ENCODE results near the gene M6PR.
"Not testable (repeated sequence)": the region's sequence is repeated elsewhere in the genome, so short reads cannot be mapped to it uniquely, and the experiment has no call there.

M6PR gene

DNA sequence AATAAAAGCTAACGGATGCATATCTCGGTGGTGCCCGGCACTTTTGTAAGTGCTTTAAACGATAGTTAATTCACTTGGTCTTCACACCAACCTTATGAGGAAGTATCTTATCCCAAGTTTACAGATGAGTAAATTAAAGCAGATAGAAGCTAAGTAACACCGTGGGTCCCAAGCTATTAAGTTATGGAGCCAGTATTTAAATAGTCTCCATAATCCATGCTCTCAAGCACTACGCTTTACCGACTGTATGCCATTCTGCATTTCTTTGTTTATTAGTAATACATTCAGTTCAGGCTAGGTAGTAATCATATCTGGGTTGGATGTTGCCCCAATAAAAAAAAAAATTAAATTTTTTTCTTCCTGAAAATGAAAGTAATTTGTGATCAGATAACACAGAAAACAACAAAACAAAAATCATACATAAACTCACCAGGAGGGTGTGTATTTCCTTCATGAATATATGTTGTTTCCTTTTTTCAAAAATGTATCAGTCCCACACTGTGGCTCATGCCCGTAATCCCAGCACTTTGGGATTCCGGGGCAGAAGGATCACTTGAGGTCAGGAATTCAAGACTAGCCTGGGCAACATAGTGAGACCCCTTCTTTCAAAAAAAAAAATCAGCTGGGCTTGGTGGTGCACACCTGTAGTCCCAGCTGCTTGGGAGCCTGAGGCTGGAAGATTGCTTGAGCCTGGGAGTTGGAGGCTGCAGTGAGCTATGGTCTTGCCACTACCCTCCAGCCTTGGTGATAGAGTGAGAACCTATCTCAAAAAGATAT, 1.4 kb upstream of the M6PR start:
- DNase-seq (ENCODE audit: low spot score) = no peak

DNA sequence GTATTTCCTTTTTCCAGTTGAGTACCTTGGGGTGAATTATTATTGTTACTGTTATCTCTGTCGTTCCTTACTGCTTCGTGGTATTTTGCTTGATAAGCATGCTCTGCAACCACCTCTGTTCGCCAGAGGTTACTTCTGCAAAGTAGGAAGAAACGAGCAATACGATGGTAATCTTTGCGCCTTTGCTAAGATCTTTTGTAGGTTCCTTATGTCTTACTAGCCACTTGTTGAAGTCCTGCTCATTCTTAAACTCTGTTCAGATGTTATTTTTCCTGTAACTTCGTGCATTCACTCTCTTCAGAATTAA, 729 bp upstream of the M6PR start:
- no peak for DNase-seq (ENCODE audit: low spot score)

DNA sequence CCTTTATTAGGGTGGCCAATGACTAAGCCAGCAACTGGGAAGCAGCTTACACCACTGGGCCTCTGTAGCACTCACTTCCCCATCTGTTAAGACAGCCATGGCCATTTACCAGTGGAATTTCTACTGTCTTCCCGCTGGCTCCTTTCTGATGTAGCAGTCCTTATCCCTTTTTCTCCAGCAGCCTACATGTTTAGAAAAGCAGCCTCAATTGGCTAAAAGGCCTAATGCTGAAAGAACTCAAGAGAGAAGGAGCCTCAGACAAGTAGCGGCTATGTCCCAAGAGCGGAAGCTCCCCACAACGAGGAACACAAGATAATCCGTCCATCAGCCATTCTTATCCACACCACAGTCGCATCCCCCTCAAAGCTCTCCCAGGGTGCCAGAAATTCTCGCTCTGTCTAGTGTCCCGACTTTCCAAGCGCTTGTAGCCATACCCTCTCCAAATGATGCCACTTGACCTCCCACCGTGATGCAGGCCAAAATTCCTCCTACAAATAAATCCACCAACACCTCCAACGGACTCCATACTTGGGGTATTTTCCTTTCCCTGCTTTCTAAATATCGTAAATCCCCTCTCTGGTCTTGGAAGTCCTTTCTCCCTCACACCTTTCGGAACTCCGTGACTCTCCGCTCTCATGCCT, 624 bp downstream of the M6PR start:
- peak; percentile 56 for DNase-seq (ENCODE audit: low spot score)

DNA sequence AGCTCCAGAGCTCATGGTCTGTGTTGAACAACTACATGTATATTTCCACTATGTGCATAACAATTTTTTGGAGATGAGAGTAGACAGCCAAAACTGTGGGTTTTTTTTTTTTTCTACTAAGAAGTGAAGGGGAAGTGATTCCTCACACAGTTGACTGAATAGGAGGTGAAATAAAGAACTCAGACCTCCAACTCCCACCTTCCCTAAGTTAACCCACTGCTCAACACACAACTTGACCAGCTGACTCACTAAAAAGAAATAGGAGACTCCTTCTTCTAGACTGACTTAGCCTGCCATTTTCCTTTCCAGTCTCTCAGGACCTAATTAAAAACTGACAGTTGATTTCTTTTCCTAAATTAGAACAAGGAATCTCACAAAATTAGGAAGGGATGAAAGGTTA, 1.7 kb downstream of the M6PR start:
- no peak for DNase-seq (ENCODE audit: low spot score)

DNA sequence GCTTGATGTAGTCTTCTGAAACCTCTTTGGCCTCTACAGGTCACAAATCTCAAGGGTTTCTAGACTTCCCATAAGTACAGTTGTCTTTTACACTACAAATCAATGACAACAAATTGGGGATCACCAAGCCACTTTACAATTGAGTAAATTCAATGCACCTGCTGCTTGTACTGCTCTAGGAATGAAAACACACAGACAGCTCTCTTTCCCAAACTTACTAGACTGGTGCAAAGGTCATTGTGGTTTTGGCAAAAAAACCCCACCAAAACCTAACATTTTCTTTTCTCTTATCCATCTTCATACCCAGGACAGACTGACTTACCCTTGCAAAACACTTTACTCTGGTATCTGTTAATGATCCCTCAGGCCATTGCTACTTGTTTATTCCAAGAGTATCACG, 2.7 kb downstream of the M6PR start:
- no peak for DNase-seq (ENCODE audit: low spot score)

DNA sequence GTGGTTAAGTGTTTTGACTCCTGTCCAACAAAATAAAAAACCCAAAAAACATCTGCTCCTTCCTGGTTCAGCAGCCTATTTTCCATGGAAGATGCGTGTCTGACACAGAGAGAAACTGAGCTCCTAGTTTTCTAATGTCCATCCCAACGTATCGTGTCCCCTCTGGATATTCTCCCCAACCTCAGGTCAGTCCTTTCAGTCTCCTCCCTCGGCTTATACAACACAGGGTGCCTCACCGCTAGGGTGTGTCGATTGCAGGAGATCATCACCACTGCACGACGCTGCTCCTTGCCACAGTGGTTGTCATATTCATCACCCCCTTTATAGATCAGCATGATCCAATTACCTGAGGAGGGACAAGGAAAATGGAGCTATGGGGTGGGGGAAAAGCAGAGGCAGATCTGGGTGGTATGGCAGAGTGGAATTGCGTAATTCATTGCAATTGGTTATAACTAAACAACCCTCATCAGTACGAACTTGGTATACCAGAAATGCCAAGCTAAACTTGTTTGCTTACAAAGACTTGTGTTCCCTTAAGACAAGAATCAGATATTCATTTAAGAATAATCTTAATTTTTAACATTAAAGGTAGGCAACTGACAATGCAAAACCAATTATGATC, 5.8 kb downstream of the M6PR start:
- no peak for DNase-seq (ENCODE audit: low spot score)

DNA sequence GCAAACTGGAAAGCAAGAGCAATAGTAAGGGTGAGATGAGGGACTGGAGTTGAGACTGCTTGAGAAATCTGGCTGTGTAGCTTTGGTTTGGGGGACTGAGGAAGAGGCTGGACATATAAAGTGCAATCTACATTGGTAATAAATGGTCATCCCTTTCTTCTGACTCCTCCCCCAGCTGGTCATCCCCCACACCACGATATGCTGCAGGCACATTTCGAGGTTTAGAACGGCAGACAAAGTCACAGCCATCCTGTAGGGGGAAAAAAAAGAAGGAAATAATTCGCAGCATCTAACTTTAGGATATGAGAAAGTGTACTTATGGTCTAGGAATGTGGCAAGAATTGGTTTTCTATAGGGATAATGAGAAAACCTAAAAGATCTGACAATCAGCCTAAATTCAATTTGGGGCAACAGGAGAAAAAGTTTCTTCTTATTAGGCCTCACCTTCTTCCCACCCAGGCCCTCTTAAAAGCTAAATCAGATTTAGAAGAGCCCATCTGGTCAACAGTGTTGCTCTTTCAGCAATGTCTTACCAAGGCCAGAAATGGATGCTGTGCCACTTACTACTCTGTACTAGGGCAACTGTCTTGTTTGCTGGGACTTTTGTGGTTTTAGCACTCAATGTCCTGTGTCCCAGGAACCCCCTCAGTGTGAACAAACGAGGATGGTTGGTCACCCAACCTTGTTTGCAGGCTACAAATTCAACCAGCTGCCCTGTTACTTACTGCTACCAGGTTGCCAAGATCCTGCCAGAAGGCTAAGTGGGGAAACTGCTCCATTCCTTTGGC, 7.6 kb downstream of the M6PR start:
- no peak for DNase-seq (ENCODE audit: low spot score)

DNA sequence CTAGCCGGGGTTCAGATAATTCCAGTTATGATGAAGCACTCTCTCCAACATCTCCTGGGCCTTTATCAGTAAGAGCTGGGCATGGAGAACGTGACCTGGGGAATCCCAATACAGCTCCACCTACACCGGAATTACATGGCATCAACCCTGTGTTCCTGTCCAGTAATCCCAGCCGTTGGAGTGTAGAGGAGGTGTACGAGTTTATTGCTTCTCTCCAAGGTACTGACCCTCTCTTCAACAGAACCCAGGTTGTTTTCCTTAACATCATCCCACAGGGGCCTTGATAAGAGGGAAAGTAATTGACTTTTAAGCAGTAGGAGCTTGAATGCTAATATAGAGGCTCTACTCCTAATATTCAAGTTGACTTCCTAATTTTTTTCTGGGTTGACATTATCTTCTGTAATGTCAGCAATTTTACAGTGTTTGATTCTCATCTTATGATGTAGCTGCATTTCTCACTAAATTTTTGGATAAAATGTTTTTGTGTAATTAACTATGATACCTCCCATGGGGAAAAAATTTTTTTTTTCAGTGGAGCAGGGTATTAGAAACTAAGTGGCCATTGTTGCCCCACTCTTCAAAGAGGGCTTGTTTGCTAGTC, 11.5 kb downstream of the M6PR start:
- not testable (repeated sequence) for DNase-seq (ENCODE audit: low spot score)

DNA sequence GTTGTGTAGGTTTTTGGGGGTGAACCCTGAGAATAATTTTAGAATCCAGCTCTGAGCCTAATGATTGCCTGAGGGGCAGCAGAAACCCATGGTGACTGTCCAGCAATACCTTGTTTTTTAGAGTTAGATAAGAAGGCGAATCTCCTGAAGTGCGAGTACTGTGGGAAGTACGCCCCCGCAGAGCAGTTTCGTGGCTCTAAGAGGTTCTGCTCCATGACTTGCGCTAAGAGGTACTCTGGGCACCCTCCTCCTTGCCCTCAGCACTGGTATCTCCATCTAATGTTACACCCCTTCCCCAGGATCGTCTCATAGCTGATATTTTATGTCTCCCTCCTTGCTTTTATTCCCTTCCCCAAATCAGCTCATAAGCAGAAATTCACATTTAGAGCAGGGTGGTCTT, 12.7 kb downstream of the M6PR start:
- no peak for DNase-seq (ENCODE audit: low spot score)

DNA sequence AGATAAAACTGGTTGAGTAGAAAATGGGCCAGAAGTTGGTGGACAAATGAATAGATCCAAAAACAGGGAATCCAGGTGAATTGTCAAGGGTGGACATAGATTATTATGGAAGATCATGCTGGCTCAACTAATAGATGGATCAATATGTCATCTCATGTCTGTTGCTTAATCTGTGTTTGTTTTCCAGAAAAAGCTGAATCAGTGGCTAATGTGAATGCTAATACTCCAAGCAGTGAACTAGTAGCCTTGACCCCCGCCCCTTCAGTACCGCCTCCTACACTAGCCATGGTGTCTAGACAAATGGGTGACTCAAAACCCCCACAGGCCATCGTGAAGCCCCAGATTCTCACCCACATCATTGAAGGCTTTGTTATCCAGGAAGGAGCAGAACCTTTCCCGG, 15.4 kb downstream of the M6PR start:
- not testable (repeated sequence) for DNase-seq (ENCODE audit: low spot score)

DNA sequence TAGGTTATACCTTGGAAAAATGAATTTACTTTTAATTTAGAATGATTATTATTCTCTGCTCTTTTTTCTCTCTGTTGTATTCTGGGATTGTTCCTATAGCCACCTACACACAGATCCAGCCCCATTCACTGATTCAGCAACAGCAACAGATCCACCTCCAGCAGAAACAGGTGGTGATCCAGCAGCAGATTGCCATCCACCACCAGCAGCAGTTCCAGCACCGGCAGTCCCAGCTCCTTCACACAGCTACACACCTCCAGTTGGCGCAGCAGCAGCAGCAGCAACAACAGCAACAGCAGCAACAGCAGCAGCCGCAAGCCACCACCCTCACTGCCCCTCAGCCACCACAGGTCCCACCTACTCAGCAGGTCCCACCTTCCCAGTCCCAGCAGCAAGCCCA, 17.0 kb downstream of the M6PR start:
- DNase-seq (ENCODE audit: low spot score) = not testable (repeated sequence)

DNA sequence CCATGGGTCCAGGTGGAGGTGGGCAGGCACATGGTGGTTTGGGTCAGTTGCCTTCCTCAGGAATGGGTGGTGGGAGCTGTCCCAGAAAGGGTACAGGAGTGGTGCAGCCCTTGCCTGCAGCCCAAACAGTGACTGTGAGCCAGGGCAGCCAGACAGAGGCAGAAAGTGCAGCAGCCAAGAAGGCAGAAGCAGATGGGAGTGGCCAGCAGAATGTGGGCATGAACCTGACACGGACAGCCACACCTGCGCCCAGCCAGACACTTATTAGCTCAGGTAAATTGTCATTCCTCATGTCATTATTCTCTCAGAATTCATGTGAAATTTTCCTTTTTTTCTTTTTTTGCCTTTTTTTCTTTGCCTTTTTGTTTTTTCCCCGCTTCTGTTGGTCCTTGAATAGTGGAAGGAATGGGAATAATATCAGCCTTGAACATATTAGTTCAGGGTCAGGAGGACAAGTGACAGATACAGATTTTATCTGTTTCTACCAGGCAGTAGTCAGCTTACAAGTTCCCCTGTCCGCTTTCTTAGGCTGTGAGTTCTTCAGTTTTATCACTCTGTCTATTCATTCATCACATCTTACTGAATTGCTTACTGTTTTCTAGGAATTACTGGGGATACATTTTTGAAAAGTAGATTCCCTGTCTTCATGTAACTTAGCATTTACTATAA, 18.7 kb downstream of the M6PR start:
- not testable (repeated sequence) for DNase-seq (ENCODE audit: low spot score)

DNA sequence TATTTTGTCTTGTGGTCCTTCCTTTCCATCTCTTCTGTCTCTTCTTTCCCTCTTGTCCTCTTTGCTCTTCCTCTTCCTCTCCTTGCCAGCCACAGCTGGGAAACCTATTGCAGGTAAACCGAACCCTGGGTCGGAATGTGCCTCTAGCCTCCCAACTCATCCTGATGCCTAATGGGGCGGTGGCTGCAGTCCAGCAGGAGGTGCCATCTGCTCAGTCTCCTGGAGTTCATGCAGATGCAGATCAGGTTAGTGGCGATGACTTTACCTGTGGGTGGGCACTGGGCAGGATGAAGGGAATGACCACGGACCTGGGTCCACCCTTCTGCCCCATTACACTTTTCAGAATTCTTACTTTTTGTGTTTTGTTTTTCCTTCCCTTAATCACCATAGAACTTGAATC, 26.9 kb downstream of the M6PR start:
- DNase-seq (ENCODE audit: low spot score) = no peak

DNA sequence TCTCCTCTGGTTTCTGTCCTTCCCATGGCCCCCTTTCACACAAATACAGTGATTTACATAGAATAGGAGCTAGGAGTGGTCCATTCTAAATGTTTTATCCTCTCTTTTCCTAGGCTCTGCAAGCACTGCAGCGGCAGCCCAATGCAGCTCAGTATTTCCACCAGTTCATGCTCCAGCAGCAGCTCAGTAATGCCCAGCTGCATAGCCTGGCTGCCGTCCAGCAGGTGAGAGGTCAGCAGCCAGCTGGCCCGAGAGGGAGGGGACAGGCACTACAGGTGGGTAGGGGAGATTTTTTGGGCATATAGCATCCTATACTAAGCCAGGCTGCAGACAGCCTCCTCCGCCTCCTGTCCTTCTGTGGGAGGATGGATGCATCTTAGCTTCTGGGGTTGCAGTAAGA, 29.8 kb downstream of the M6PR start:
- DNase-seq (ENCODE audit: low spot score) = not testable (repeated sequence)

DNA sequence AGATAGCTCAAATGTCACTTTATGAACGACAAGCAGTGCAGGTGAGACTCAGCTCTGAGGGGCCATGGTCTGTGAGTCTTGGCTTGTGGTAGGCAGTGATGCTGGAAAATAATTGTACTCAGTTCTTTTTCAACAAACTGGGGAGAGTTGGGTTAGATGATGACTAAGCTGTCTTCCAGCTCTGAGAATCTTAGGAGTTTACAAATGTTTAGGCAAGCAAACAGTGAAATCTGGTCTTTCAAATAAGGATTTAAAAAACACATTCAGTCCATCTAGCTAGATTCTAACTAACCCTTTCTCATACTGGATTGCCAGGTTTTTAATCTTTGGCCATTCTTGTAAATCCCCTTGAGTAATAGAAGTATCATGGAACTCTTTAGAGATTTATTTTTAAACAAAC, 31.7 kb downstream of the M6PR start:
- DNase-seq (ENCODE audit: low spot score) = no peak

DNA sequence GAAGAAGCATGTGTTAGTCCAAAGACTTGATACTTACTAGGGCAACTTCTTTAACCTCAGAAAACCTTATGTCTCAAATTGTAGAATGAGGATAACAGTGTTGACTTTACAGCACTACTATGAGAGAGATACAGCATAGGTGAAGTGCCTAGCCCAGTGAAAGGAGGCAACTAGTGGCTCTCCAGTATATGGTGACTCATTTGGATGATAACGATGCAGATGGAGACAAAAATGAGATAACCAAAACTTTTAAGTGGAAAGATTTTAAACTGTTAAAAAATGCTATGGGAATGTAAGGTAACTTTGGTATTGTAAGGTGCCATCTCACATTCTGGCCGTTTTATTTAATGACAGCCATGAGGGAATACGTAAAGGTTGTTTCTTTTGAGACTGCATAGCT, 32.4 kb downstream of the M6PR start:
- DNase-seq (ENCODE audit: low spot score) = no peak

DNA sequence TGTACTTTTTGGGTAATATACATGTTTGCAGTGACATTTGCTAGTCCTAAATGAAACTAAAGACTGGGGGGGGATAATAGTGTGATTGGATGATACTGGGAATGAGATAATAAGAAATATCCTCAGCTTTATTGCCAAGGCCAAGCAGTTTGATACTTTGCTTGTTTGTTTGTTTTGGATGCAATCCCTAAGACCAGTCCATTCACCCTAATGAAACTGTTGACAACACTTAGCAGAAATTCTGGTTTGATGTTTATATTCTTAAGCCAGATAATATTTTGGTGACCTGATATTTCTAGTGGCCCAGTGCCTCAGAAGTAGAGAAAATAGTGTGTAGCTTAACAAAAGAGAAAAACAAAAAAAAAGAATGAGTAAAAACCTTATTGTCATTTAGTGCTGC, 33.3 kb downstream of the M6PR start:
- DNase-seq (ENCODE audit: low spot score) = no peak

DNA sequence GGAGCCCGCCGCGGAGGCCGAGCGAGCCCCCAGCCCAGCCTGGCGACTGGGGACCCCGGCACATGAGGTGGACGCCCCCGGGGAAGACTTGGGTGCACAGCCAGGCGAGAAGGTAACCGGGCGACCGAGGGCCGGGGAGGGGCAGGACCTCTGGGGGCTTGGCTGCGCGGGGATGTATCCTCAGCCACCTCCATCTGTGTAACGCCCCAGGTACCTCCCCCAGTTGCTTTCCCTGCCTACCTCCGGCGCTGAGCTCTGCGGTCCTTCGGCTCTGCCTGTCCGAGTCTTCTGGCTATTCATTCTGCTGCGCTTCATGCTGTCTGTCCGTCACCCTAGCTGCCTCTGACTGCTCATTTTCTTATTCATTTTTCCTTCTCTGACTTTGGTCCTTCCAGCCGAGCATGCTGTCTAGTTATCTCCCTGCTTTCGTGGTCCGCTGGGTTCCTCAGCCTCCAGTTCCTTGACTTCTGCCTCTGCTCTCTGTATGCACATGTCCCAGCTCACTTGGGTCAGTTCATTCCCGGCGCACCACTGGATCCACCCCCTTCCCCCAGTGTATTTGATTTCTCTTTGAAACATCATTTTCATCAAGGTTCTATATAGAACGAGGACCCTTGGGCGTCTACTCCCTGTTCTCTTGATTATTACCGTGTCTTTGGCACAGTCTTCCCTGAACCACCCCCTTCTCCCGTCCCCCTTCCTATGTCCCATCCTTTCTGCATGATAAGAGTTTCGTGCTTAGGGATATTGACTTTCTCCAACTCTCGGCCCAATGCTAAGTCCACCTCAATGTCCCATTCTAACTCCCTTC, 34.5 kb downstream of the M6PR start:
- DNase-seq (ENCODE audit: low spot score) = peak; percentile 87

DNA sequence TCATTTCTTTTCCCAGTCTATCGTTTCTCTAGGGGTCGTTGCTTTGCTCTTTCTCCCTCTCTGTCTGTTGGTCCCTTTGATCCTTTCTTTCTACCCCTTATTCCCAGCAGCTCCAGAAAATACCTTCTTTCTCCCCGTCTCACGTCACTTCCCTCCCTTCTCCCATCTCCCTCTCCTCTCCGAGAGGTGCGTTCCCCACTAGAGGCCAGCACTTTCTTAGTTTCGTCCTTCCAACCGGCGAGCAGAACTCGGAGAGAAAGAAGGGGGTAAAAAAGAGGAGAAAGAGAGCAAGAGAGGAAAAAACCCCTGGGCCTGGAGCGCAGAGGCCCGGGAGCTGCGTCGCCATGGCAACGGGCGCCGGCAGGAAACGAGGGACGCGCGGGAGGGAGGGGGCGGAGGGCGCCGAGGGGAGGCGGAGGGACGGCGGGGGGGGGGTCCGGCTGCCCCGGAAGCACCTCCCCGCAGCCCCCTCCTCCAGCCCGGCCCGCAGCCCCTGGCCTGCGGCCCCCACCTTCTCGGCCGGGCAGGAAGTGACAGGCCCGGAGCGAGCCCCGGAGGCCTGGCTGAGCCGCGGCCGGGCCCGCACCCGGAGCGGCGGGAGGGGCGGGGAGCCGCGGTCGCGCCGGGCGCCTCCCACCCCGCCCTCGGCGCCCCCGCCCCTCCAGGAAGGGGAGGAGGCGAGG, 35.3 kb downstream of the M6PR start, which contains the start of gene PHC1:
TSS of gene PHC1 (plus strand) at position 477 of the 683 bp plus-strand sequence. CDS start 3,169 bp downstream, outside the sequence.
- peak; percentile 96 for DNase-seq (ENCODE audit: low spot score)

DNA sequence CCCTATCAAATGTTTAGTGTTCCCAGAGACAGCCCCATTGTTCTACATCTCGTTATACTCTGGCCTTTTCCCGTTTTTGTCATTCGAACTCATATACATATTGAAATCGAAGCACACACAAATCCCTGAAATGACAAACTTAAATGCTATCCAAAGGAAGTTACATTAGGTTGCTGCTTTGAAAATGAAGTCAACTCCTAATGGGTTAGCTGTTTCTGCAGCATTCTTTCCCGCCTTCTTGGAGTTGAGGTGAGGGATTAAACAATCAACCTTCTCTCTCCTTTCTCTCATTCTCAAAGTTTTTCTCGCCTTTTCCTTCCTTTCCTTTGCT, 35.8 kb downstream of the M6PR start:
- no peak for DNase-seq (ENCODE audit: low spot score)

Measured in ecto neural progenitor cell (in vitro differentiated cells).